Inferior parietal cortex (tissue), 1 donor: Measurements from ENCODE around the gene MGST3.
"Not testable (repeated sequence)": the region's sequence is repeated elsewhere in the genome, so short reads cannot be mapped to it uniquely, and the experiment has no call there.

Source experiments
- DNase-seq: peaks from one replicate; pipeline ENCODE4 v3.0.0-alpha.2; 2016; ENCODE audit errors: extremely low spot score

The MGST3 gene

GRCh38 chr1:165629151-165629550, 1.9 kb upstream of the MGST3 start:
- no peak for DNase-seq

- DNase-seq: no peak
These were observed 996 bp upstream of the MGST3 start for GRCh38 chr1:165629848-165630628.

- peak; percentile 51 for DNase-seq
These were observed 513 bp downstream of the MGST3 start for GRCh38 chr1:165631342-165632151.

GRCh38 chr1:165632152-165632469, 1.1 kb downstream of the MGST3 start:
- no peak for DNase-seq

GRCh38 chr1:165632491-165632890, 1.5 kb downstream of the MGST3 start:
- DNase-seq: peak; percentile 27

GRCh38 chr1:165633614-165634013, 2.6 kb downstream of the MGST3 start:
- DNase-seq: no peak

GRCh38 chr1:165634154-165634921, 3.3 kb downstream of the MGST3 start:
- peak; percentile 4 for DNase-seq

GRCh38 chr1:165635329-165635728, 4.3 kb downstream of the MGST3 start:
- no peak for DNase-seq

GRCh38 chr1:165635823-165636222, 4.8 kb downstream of the MGST3 start:
- DNase-seq: no peak

GRCh38 chr1:165637427-165637826, 6.4 kb downstream of the MGST3 start:
- DNase-seq: no peak

GRCh38 chr1:165638211-165638610, 7.2 kb downstream of the MGST3 start:
- DNase-seq: not testable (repeated sequence)

- DNase-seq: no peak
These were observed 9.0 kb downstream of the MGST3 start for GRCh38 chr1:165639821-165640623.

- DNase-seq: no peak
These were observed 10.4 kb downstream of the MGST3 start for GRCh38 chr1:165641231-165641987.

- DNase-seq: no peak
These were observed 13.2 kb downstream of the MGST3 start for GRCh38 chr1:165644064-165644735.

GRCh38 chr1:165645654-165646366, 14.8 kb downstream of the MGST3 start:
- DNase-seq: no peak

- DNase-seq: no peak
These were observed 16.5 kb downstream of the MGST3 start for GRCh38 chr1:165647517-165647916.

GRCh38 chr1:165647970-165648369, 16.9 kb downstream of the MGST3 start:
- no peak for DNase-seq

- no peak for DNase-seq
These were observed 18.0 kb downstream of the MGST3 start for GRCh38 chr1:165648919-165649572.
